Neuronal stem cell (in vitro differentiated cells): ENCODE data around the gene TINCR.

Source experiments
- DNase-seq: peaks from one replicate; pipeline ENCODE4 v3.0.0-alpha.2; 2013; ENCODE audit warnings: low spot score
- H2AFZ ChIP-seq: one replicate; pipeline ENCODE4 v1.6.1; 2013; ENCODE audit warnings: mild to moderate bottlenecking, low read length, inconsistent platforms
- H2AK5ac ChIP-seq: 2 replicates; pipeline ENCODE4 v1.6.1; 2013; ENCODE audit warnings: low read depth, mild to moderate bottlenecking, inconsistent platforms, low read length, moderate library complexity, mixed read lengths
- H2BK120ac ChIP-seq: 2 replicates; pipeline ENCODE4 v1.6.1; 2013; ENCODE audit warnings: low read depth, mild to moderate bottlenecking, inconsistent platforms, low read length, moderate library complexity, mixed read lengths
- H2BK12ac ChIP-seq: one replicate; pipeline ENCODE4 v1.6.1; 2013; ENCODE audit warnings: low read length, inconsistent platforms
- H2BK15ac ChIP-seq: 2 replicates; pipeline ENCODE4 v1.6.1; 2013; ENCODE audit warnings: mild to moderate bottlenecking, low read length, inconsistent platforms, mixed read lengths
- H2BK5ac ChIP-seq: one replicate; pipeline ENCODE4 v1.6.1; 2013; ENCODE audit warnings: inconsistent platforms, mild to moderate bottlenecking, low read length, moderate library complexity
- H3K14ac ChIP-seq: one replicate; pipeline ENCODE4 v1.6.1; 2013; ENCODE audit warnings: low read length, inconsistent platforms
- H3K18ac ChIP-seq: 2 replicates; pipeline ENCODE4 v1.6.1; 2013; ENCODE audit warnings: low read length, inconsistent platforms
- H3K23ac ChIP-seq: 2 replicates; pipeline ENCODE4 v1.6.1; 2013; ENCODE audit warnings: low read depth, mild to moderate bottlenecking, mixed read lengths, low read length, inconsistent platforms; ENCODE audit not compliant: poor library complexity
- H3K27ac ChIP-seq: replicated peaks from 3 replicates; pipeline ENCODE4 v1.5.1; 2013; ENCODE audit warnings: low read length, inconsistent platforms
- H3K27me3 ChIP-seq, 3 experiments: 2 replicates each; pipeline ENCODE4 v1.6.1; 2013; ENCODE audit warnings: low read length in 3 of 3, mild to moderate bottlenecking in 2 of 3, inconsistent platforms in 1 of 3, low read depth in 1 of 3, mixed read lengths in 1 of 3, moderate library complexity in 1 of 3; ENCODE audit not compliant: control insufficient read depth in 3 of 3, insufficient read depth in 3 of 3
- H3K36me3 ChIP-seq, 2 donors: replicated peaks in 1 of 2; 2 replicates each; pipeline ENCODE4 v1.6.1; 2013; ENCODE audit warnings: low read length in 2 of 2; ENCODE audit not compliant: control insufficient read depth in 2 of 2, insufficient read depth in 2 of 2
- H3K4ac ChIP-seq: 2 replicates; pipeline ENCODE4 v1.6.1; 2013; ENCODE audit warnings: inconsistent platforms, mild to moderate bottlenecking, low read length, moderate library complexity
- H3K4me1 ChIP-seq, 2 donors: 1 replicate in 1 of 2; 2 replicates in 1 of 2; pipeline ENCODE4 v1.6.1; 2013; ENCODE audit warnings: low read length in 2 of 2, low read depth in 1 of 2; ENCODE audit not compliant: control insufficient read depth in 2 of 2, insufficient read depth in 1 of 2
- H3K4me2 ChIP-seq: one replicate; pipeline ENCODE4 v1.6.1; 2013; ENCODE audit warnings: mild to moderate bottlenecking, low read length, inconsistent platforms; ENCODE audit not compliant: insufficient read depth, poor library complexity, severe bottlenecking
- H3K4me3 ChIP-seq, 2 donors: 2 replicates each; pipeline ENCODE4 v1.5.1; 2013; ENCODE audit warnings: low read length in 2 of 2, mild to moderate bottlenecking in 2 of 2, inconsistent platforms in 1 of 2, moderate library complexity in 1 of 2
- H3K79me1 ChIP-seq: one replicate; pipeline ENCODE4 v1.6.1; 2013; ENCODE audit warnings: low read depth, mild to moderate bottlenecking, inconsistent platforms, low read length, moderate library complexity
- H3K9ac ChIP-seq: one replicate; pipeline ENCODE4 v1.6.1; 2013; ENCODE audit warnings: mild to moderate bottlenecking, low read depth, low read length, inconsistent platforms; ENCODE audit not compliant: poor library complexity
- H3K9me3 ChIP-seq, 2 donors: replicated peaks in 1 of 2; 2 replicates each; pipeline versions ENCODE3 to v1.6.1; 2013; ENCODE audit warnings: low read length in 2 of 2, mild to moderate bottlenecking in 2 of 2, inconsistent platforms in 1 of 2, low read depth in 1 of 2, mixed read lengths in 1 of 2, moderate library complexity in 1 of 2; ENCODE audit not compliant: control insufficient read depth in 2 of 2, insufficient read depth in 1 of 2
- H4K8ac ChIP-seq: one replicate; pipeline ENCODE4 v1.6.1; 2013; ENCODE audit warnings: low read depth, mild to moderate bottlenecking, inconsistent platforms, low read length, moderate library complexity
- H4K91ac ChIP-seq: one replicate; pipeline ENCODE4 v1.6.1; 2013; ENCODE audit warnings: low read length, low read depth, mild to moderate bottlenecking, inconsistent platforms; ENCODE audit not compliant: poor library complexity
- WGBS, 2 donors: extraction: QIAGEN DNeasy Blood & Tissue Kit; methylation state at CpG; one replicate each; pipeline ENCODE4 v1.1.7; 2013; ENCODE audit warnings: missing lambda C conversion rate in 2 of 2, mixed read lengths in 1 of 2; ENCODE audit not compliant: insufficient read length in 2 of 2, insufficient replicate concordance in 1 of 2; ENCODE audit errors: extremely low coverage in 2 of 2; 5-methylcytosine and 5-hydroxymethylcytosine counted together

TINCR gene

GRCh38 chr19:5542665-5543064, 25.1 kb downstream of the TINCR start:
- no peak overlapping the region for H3K14ac ChIP-seq
- H3K4me1 ChIP-seq, result peaks cover 9 to 12% of the 10 kb centered on the region in 2 donors
- H3K79me1 ChIP-seq, result no peaks in the 10 kb centered on the region
- H2BK120ac ChIP-seq, result no peak overlapping the region
- no peaks in the 10 kb centered on the region for H3K36me3 ChIP-seq
- no peak overlapping the region for H3K18ac ChIP-seq
- no peak overlapping the region for H2BK5ac ChIP-seq
- H2AFZ ChIP-seq, result peak overlapping the region; percentile 40
- no peak overlapping the region for H3K9ac ChIP-seq
- peaks cover 0 to 3% (median 0%) of the 10 kb centered on the region in 3 experiments for H3K27me3 ChIP-seq
- H3K23ac ChIP-seq, result no peak overlapping the region
- H4K8ac ChIP-seq, result no peak overlapping the region
- no peak overlapping the region for H2AK5ac ChIP-seq
- no peak overlapping the region for H4K91ac ChIP-seq
- no peak overlapping the region for H2BK15ac ChIP-seq
- no peaks in the 10 kb centered on the region for H3K9me3 ChIP-seq
- no peak for DNase-seq
- no peak overlapping the region for H3K27ac ChIP-seq
- no peak overlapping the region for H3K4me2 ChIP-seq
- H3K4me3 ChIP-seq, result no peak overlapping the region
- WGBS, 2 donors, result no CpG with 5 or more reads among the region's 8 CpGs
- no peak overlapping the region for H2BK12ac ChIP-seq
- H3K4ac ChIP-seq, result no peak overlapping the region

GRCh38 chr19:5541456-5541855, 26.3 kb downstream of the TINCR start:
- Histone ChIP-seq H3K4me3 (no peak overlapping the region), H2AFZ (no peak overlapping the region), H2BK12ac (no peak overlapping the region), H3K9me3 (no peaks in the 10 kb centered on the region), H4K91ac (no peak overlapping the region), H3K9ac (no peak overlapping the region), H3K4me2 (no peak overlapping the region), H2AK5ac (no peak overlapping the region), H3K27me3 (peaks cover 0 to 3% (median 0%) of the 10 kb centered on the region in 3 experiments), H2BK15ac (no peak overlapping the region), H3K4me1 (peaks cover 16 to 19% of the 10 kb centered on the region in 2 donors), H3K4ac (no peak overlapping the region), H2BK120ac (no peak overlapping the region), H3K79me1 (no peaks in the 10 kb centered on the region), H3K18ac (peak overlapping the region; percentile 27), H3K23ac (no peak overlapping the region), H3K27ac (peak overlapping the region; percentile 2), H4K8ac (no peak overlapping the region), H3K36me3 (no peaks in the 10 kb centered on the region), H3K14ac (no peak overlapping the region), H2BK5ac (no peak overlapping the region)
- no peak for DNase-seq
- no CpG with 5 or more reads among the region's 7 CpGs for WGBS, 2 donors

- Histone ChIP-seq H3K36me3 (no peaks in the 10 kb centered on the region), H3K79me1 (no peaks in the 10 kb centered on the region), H2BK12ac (no peak overlapping the region), H3K14ac (no peak overlapping the region), H4K8ac (no peak overlapping the region), H3K4me3 (no peak overlapping the region), H2BK120ac (no peak overlapping the region), H3K4ac (no peak overlapping the region), H3K4me2 (no peak overlapping the region), H3K18ac (peak overlapping the region; percentile 89), H2AK5ac (peak overlapping the region; percentile 77), H2BK15ac (peak overlapping the region; percentile 100), H3K23ac (peak overlapping the region; percentile 6), H3K4me1 (peaks cover 19 to 24% of the 10 kb centered on the region in 2 donors), H2AFZ (no peak overlapping the region), H2BK5ac (no peak overlapping the region), H3K9ac (no peak overlapping the region), H4K91ac (no peak overlapping the region), H3K27ac (no peak overlapping the region), H3K27me3 (peaks cover 0 to 3% (median 0%) of the 10 kb centered on the region in 3 experiments), H3K9me3 (peaks cover under 1 to 3% of the 10 kb centered on the region in 2 donors)
- WGBS, 2 donors, result no CpG with 5 or more reads among the region's 10 CpGs
- DNase-seq, result no peak
These were observed 27.5 kb downstream of the TINCR start for GRCh38 chr19:5540208-5540607.

GRCh38 chr19:5537870-5538269, 29.9 kb downstream of the TINCR start:
- no peak overlapping the region for H3K4me2 ChIP-seq
- WGBS, 2 donors, result no CpG with 5 or more reads among the region's 12 CpGs
- H3K27me3 ChIP-seq, result no peaks in the 10 kb centered on the region
- peak overlapping the region; percentile 33 for H3K18ac ChIP-seq
- H4K8ac ChIP-seq, result no peak overlapping the region
- peak overlapping the region; percentile 13 for H2AK5ac ChIP-seq
- H3K23ac ChIP-seq, result no peak overlapping the region
- H3K4me3 ChIP-seq, result no peak overlapping the region
- no peak overlapping the region for H3K27ac ChIP-seq
- H3K4me1 ChIP-seq, result peaks cover 19 to 24% of the 10 kb centered on the region in 2 donors
- peak overlapping the region; percentile 18 for H2BK12ac ChIP-seq
- no peak overlapping the region for H2AFZ ChIP-seq
- H3K9me3 ChIP-seq, result peaks cover 6 to 20% of the 10 kb centered on the region in 2 donors
- no peaks in the 10 kb centered on the region for H3K36me3 ChIP-seq
- H2BK5ac ChIP-seq, result no peak overlapping the region
- H3K79me1 ChIP-seq, result no peaks in the 10 kb centered on the region
- DNase-seq, result no peak
- no peak overlapping the region for H3K9ac ChIP-seq
- H2BK120ac ChIP-seq, result peak overlapping the region; percentile 56
- no peak overlapping the region for H4K91ac ChIP-seq
- H3K14ac ChIP-seq, result no peak overlapping the region
- H2BK15ac ChIP-seq, result peak overlapping the region; percentile 2
- H3K4ac ChIP-seq, result no peak overlapping the region
